K562 (cell line): ENCODE measurements around the gene GAD1. TPM values are rescaled to one million over a fixed set of nuclear protein-coding genes. Genes with fewer than 3 reads are reported as not detected.

Experiments
- CCAR2 ChIP-seq: fragments of 200-400 bp; formaldehyde crosslinking; IDR thresholded peaks from 2 replicates; pipeline ENCODE4 v1.6.1; 2017; ENCODE audit warnings: mild to moderate bottlenecking, low read depth, low read length
- LCOR ChIP-seq: sonication (generic); formaldehyde crosslinking; IDR thresholded peaks from 2 replicates; pipeline ENCODE4 v1.8.0; 2022; ENCODE audit warnings: mild to moderate bottlenecking, missing genetic modification reagents
- NR3C1 ChIP-seq: sonication (generic); formaldehyde crosslinking; IDR thresholded peaks from 2 replicates; pipeline ENCODE4 v1.8.1; 2022; ENCODE audit warnings: missing genetic modification reagents
- NRF1 ChIP-seq, 2 experiments: fragments of 450-650 bp; IDR thresholded peaks in 1 of 2; conservative IDR thresholded peaks in 1 of 2; 2 replicates each; pipeline ENCODE4 v1.6.1; 2014; ENCODE audit warnings: mild to moderate bottlenecking in 2 of 2
- SIX5 ChIP-seq, 2 experiments: IDR thresholded peaks; 2 replicates each; pipeline ENCODE4 v1.6.1; 2011; ENCODE audit warnings: low read length in 2 of 2, borderline replicate concordance in 1 of 2, low read depth in 1 of 2, mild to moderate bottlenecking in 1 of 2, moderate library complexity in 1 of 2; ENCODE audit not compliant: insufficient read depth in 1 of 2
- ZNF436 ChIP-seq: fragments of 250-450, 450-650 bp; sonication (Bioruptor Pico); formaldehyde crosslinking; IDR thresholded peaks from 2 replicates; pipeline ENCODE4 v1.7.0; 2020; ENCODE audit warnings: mild to moderate bottlenecking
- polyA plus RNA-seq, 8 experiments: library from polyadenylated mRNA; depleted of rRNA in 4 of 8; stranded (reverse) in 5 of 8; unstranded in 3 of 8; fragments of >200 nt; fragmentation: Nextera tagmentation in 2 of 8; fragmentation: Illumina TruSeq in 1 of 8; extraction: Ambion mirVana in 2 of 8; extraction: Trizol in 1 of 8; gene quantifications; 2 replicates each; pipeline versions ENCODE4 v1.2.1 to v1.2.3, GENCODE V29; 2011 to 2014; ENCODE audit warnings: inconsistent platforms in 1 of 8, missing spikeins in 1 of 8
- total RNA-seq, 7 experiments: library from RNA; depleted of rRNA in 6 of 7; stranded (reverse); fragments of >200 nt in 6 of 7; fragmentation: Illumina TruSeq in 2 of 7; extraction: Trizol in 2 of 7; gene quantifications; 2 replicates each; pipeline versions ENCODE4 v1.2.1 to v1.2.3, GENCODE V29; 2011 to 2021; ENCODE audit warnings: low replicate concordance in 1 of 7
- TF ChIP-seq, protein P1 (sequence below), 2 experiments: fragments of 450-650 bp in 1 of 2; sonication (generic) in 1 of 2; formaldehyde crosslinking in 1 of 2; IDR thresholded peaks in 1 of 2; conservative IDR thresholded peaks in 1 of 2; 2 replicates each; pipeline versions ENCODE4 v1.6.1 to v1.8.1; 2016 to 2023; ENCODE audit warnings: mild to moderate bottlenecking in 2 of 2, moderate library complexity in 2 of 2, inconsistent platforms in 1 of 2, missing genetic modification reagents in 1 of 2

Gene GAD1
- total and polyA plus RNA-seq, 9 of the 15 experiments (the other 6 are each of a cell fraction or from before 2014, with no cell fraction given), result 2.7 to 29.1 (median 15.7) TPM

DNA sequence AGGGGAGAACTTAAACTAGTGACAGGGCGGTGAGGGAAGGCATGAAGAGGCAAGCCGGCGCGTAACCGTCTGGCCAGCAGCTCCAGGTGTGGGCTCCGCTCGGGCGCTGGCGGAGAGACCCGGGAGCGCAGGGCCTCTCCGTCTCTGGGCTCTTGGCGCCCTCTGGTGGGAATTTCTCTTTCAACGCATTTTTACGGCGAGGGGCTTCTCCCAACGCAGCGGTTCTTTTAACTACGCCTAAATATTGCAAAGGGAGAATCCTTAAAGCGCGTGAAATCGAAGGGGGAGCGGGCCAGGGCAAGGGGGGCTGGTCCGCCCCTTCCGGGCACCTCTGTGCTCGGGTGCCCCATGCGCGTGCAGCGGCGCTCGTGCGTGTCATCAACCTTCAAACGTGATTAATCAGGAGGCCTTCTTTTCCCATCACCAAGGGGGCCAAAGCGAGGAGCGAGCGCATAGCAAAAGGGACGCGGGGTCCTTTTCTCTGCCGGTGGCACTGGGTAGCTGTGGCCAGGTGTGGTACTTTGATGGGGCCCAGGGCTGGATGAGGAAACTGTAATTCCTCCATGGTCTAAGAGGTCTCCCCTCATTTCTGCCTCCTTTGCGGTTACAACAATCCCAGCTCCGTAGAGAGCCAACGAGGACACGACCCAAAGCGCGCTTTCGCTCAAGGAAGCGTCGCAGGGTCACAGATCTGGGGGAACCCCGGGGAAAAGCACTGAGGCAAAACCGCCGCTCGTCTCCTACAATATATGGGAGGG, 762 bp upstream of the GAD1 start (continued):
- TF ChIP-seq, protein P1, sequence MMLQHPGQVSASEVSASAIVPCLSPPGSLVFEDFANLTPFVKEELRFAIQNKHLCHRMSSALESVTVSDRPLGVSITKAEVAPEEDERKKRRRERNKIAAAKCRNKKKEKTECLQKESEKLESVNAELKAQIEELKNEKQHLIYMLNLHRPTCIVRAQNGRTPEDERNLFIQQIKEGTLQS (IDR thresholded peaks at IDR 0.05), result no peak
- TF ChIP-seq, protein P1 (CRISPR knock-in tag; conservative IDR thresholded peaks at IDR 0.05), result no peak; the same call in 1 of the 2 replicates
- TF ChIP-seq CCAR2, result no peak
- no peak for TF ChIP-seq NR3C1 (CRISPR knock-in tag)
- no peak for TF ChIP-seq SIX5 (IDR thresholded peaks at IDR 0.05; ENCODE audit: borderline replicate concordance in 1 of 2, insufficient read depth in 1 of 2, low read depth in 1 of 2, low read length in 2 of 2)
- no peak for TF ChIP-seq ZNF436
- TF ChIP-seq NRF1 (conservative IDR thresholded peaks at IDR 0.05 in 1 of 2, IDR thresholded peaks at IDR 0.05 in 1 of 2), result peak in 1 of 2 experiments; percentile 52; a peak in 1 of 4 replicates
- no peak; the same call in 1 of the 2 replicates for TF ChIP-seq LCOR (CRISPR knock-in tag)
